Keratinocyte (primary cell): Measurements from ENCODE around the gene CHCHD6. TPM values are rescaled to one million over a fixed set of nuclear protein-coding genes. Genes with fewer than 3 reads are reported as not detected.

ENCODE experiments used
- DNase-seq: peaks from one replicate; pipeline ENCODE4 v3.0.0-alpha.2; 2011; ENCODE audit warnings: low read depth, missing footprints, low spot score
- FAIRE-seq: peaks from 2 replicates; lab custom pipeline; 2011; peaks lifted over from hg19 to GRCh38; lab: Jason Lieb, UNC
- H2AFZ ChIP-seq: 2 replicates; pipeline ENCODE4 v1.6.0; 2012; ENCODE audit warnings: low read length, control low read depth, inconsistent platforms; ENCODE audit not compliant: control insufficient read depth
- H3K27ac ChIP-seq: 2 replicates; pipeline ENCODE4 v1.5.1; 2011; ENCODE audit warnings: low read length; ENCODE audit not compliant: control insufficient read depth, insufficient read depth
- H3K27me3 ChIP-seq: 3 replicates; pipeline ENCODE4 v1.6.0; 2011; ENCODE audit warnings: low read length; ENCODE audit not compliant: control insufficient read depth, insufficient read depth; ENCODE audit errors: extremely low read depth
- H3K36me3 ChIP-seq, 2 experiments: 2 replicates in 1 of 2; 3 replicates in 1 of 2; pipeline ENCODE4 v1.5.1; 2011; ENCODE audit warnings: low read length in 2 of 2, mild to moderate bottlenecking in 1 of 2; ENCODE audit not compliant: control insufficient read depth in 2 of 2, insufficient read depth in 2 of 2; ENCODE audit errors: extremely low read depth in 1 of 2
- H3K4me1 ChIP-seq: 3 replicates; pipeline ENCODE4 v1.5.1; 2011; ENCODE audit warnings: low read length; ENCODE audit not compliant: control insufficient read depth, insufficient read depth; ENCODE audit errors: extremely low read depth
- H3K4me2 ChIP-seq: 3 replicates; pipeline ENCODE4 v1.6.0; 2011; ENCODE audit warnings: low read depth, low read length; ENCODE audit not compliant: control insufficient read depth, insufficient read depth; ENCODE audit errors: extremely low read depth
- H3K4me3 ChIP-seq, 3 experiments: fragments of 200-600 bp in 1 of 3; sonication (generic) in 1 of 3; 2 replicates in 2 of 3; 3 replicates in 1 of 3; pipeline ENCODE4 v1.5.1; 2011 to 2016; ENCODE audit warnings: low read length in 3 of 3, mild to moderate bottlenecking in 3 of 3, control low read depth in 2 of 3, inconsistent platforms in 1 of 3, low read depth in 1 of 3, mixed read lengths in 1 of 3, mixed run types in 1 of 3, moderate library complexity in 1 of 3; ENCODE audit not compliant: control insufficient read depth in 2 of 3, insufficient read depth in 2 of 3; ENCODE audit errors: extremely low read depth in 1 of 3
- H3K79me2 ChIP-seq: 2 replicates; pipeline ENCODE4 v1.6.0; 2012; ENCODE audit warnings: low read length; ENCODE audit not compliant: control insufficient read depth, insufficient read depth
- H3K9ac ChIP-seq: 3 replicates; pipeline ENCODE4 v1.6.0; 2011; ENCODE audit warnings: low read length; ENCODE audit not compliant: control insufficient read depth, insufficient read depth; ENCODE audit errors: extremely low read depth
- H3K9me1 ChIP-seq: 3 replicates; pipeline ENCODE4 v1.6.0; 2011; ENCODE audit warnings: low read length; ENCODE audit not compliant: control insufficient read depth, insufficient read depth; ENCODE audit errors: extremely low read depth
- H3K9me3 ChIP-seq: 2 replicates; pipeline ENCODE4 v1.5.1; 2012; ENCODE audit warnings: low read depth, low read length; ENCODE audit not compliant: control insufficient read depth
- H4K20me1 ChIP-seq: 3 replicates; pipeline ENCODE4 v1.6.0; 2011; ENCODE audit warnings: low read length; ENCODE audit not compliant: control insufficient read depth, insufficient read depth; ENCODE audit errors: extremely low read depth
- CTCF ChIP-seq, 3 experiments: IDR thresholded peaks in 1 of 3; conservative IDR thresholded peaks in 1 of 3; optimal IDR thresholded peaks in 1 of 3; 2 replicates in 2 of 3; 3 replicates in 1 of 3; pipeline versions ENCODE3 to v1.5.1; 2011; ENCODE audit warnings: low read length in 3 of 3, mild to moderate bottlenecking in 3 of 3, moderate library complexity in 2 of 3, control low read depth in 1 of 3, inconsistent platforms in 1 of 3; ENCODE audit not compliant: insufficient read depth in 2 of 3; ENCODE audit errors: extremely low read depth in 1 of 3
- EZH2 ChIP-seq: IDR thresholded peaks from one replicate; pipeline ENCODE4 v1.6.1; 2012; ENCODE audit warnings: inconsistent platforms, mild to moderate bottlenecking, low read length, moderate library complexity
- dilution Hi-C: fragments of 300-500 bp; cut with MboI; formaldehyde crosslinking; loops from one replicate; pipeline ENCODE4 v1.7.0; 2020; ENCODE audit warnings: low sequenced_read_pairs; ENCODE audit not compliant: extremely low pct_ligation_motif_present
- polyA plus RNA-seq, 5 experiments: library from polyadenylated mRNA; depleted of rRNA in 3 of 5; stranded (reverse) in 3 of 5; stranded (forward) in 1 of 5; unstranded in 1 of 5; fragments of >200 nt; gene quantifications; 1 replicate in 1 of 5; 2 replicates in 3 of 5; 3 replicates in 1 of 5; pipeline versions ENCODE4 v1.2.1 to v1.2.3, GENCODE V29; 2011 to 2012; ENCODE audit warnings: missing spikeins in 2 of 5, low read depth in 1 of 5, low replicate concordance in 1 of 5

CHCHD6 gene
- polyA plus RNA-seq, 1 donor (not counting 4 experiments of a cell fraction or from before 2014, with no cell fraction given): 21.7 TPM

- H3K9me1 ChIP-seq: peaks cover 2% of the 10 kb centered on the region
- DNase-seq (no peak), FAIRE-seq (no peak)
- H3K4me1 ChIP-seq: peaks cover 20% of the 10 kb centered on the region
- no peak overlapping the region for H3K4me3 ChIP-seq
- no peaks in the 10 kb centered on the region for H4K20me1 ChIP-seq
- H3K4me2 ChIP-seq: no peak overlapping the region
- no peak for TF ChIP-seq EZH2
- no peak for TF ChIP-seq CTCF (optimal IDR thresholded peaks at IDR 0.05 in 1 of 3, IDR thresholded peaks at IDR 0.05 in 1 of 3, conservative IDR thresholded peaks at IDR 0.05 in 1 of 3; ENCODE audit: extremely low read depth in 1 of 3, insufficient read depth in 2 of 3, low read length in 3 of 3)
- no peak overlapping the region for H2AFZ ChIP-seq
- H3K36me3 ChIP-seq: peaks cover 0 to 4% of the 10 kb centered on the region in 2 experiments
- no peak overlapping the region for H3K27ac ChIP-seq
- H3K27me3 ChIP-seq: no peaks in the 10 kb centered on the region
- no peaks in the 10 kb centered on the region for H3K79me2 ChIP-seq
- H3K9ac ChIP-seq: no peak overlapping the region
- dilution Hi-C loops: no loop called here
- no peaks in the 10 kb centered on the region for H3K9me3 ChIP-seq
Measured at GRCh38 chr3:126891791-126892190, 187.8 kb downstream of the CHCHD6 start.

DNA sequence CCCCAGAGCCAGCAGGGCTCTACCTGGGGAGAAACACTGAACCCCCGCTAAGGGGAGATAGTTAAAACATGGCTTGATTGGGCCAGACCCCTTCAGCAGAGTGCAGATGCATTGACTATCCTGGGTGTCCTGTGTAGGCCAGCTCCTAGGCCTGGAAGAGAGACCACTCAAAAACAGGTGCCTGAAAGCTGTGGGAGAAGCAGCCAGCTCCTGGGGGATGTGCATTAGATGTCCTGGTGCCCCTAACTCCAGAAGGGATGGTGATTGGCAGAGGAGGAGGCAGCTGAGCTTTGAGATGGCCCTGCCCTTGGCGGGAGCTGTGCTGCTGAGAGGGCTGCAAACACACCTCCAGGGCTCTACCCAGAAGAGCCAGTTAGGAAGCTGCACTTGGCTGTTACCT lies 189.6 kb downstream of the CHCHD6 start:
- FAIRE-seq: no peak

More for the DNA sequence above, 189.6 kb downstream of the CHCHD6 start:
- dilution Hi-C loops: no loop called here
- no peak overlapping the region for H2AFZ ChIP-seq
- H3K36me3 ChIP-seq: peaks cover 0 to 1% of the 10 kb centered on the region in 2 experiments
- no peaks in the 10 kb centered on the region for H3K27me3 ChIP-seq
- no peaks in the 10 kb centered on the region for H4K20me1 ChIP-seq
- no peak for TF ChIP-seq EZH2
- TF ChIP-seq CTCF (optimal IDR thresholded peaks at IDR 0.05 in 1 of 3, IDR thresholded peaks at IDR 0.05 in 1 of 3, conservative IDR thresholded peaks at IDR 0.05 in 1 of 3; ENCODE audit: extremely low read depth in 1 of 3, insufficient read depth in 2 of 3, low read length in 3 of 3): no peak
- no peak overlapping the region for H3K27ac ChIP-seq
- H3K4me3 ChIP-seq: no peak overlapping the region
- H3K9ac ChIP-seq: no peak overlapping the region
- no peaks in the 10 kb centered on the region for H3K79me2 ChIP-seq
- H3K4me1 ChIP-seq: peaks cover 20% of the 10 kb centered on the region
- no peak for DNase-seq
- peaks cover 2% of the 10 kb centered on the region for H3K9me1 ChIP-seq
- no peak overlapping the region for H3K4me2 ChIP-seq
- H3K9me3 ChIP-seq: no peaks in the 10 kb centered on the region
